HAP-1 (cell line): ENCODE results near the gene SERPINA1.
"Not testable (repeated sequence)": the region's sequence is repeated elsewhere in the genome, so short reads cannot be mapped to it uniquely, and the experiment has no call there.

Experiments used
- DNase-seq, 2 experiments: peaks; one replicate each; pipeline ENCODE4 v3.0.0-alpha.2; 2016 to 2020; ENCODE audit warnings: low spot score in 2 of 2
- H3K27me3 ChIP-seq: fragments of 250-450 bp; sonication (Bioruptor Pico); 2 replicates; pipeline ENCODE4 v1.5.1; 2020; ENCODE audit warnings: low read depth, mild to moderate bottlenecking, moderate library complexity
- H3K36me3 ChIP-seq: fragments of 250-450 bp; sonication (Bioruptor Pico); replicated peaks from 2 replicates; pipeline ENCODE4 v1.5.1; 2020; ENCODE audit warnings: mild to moderate bottlenecking
- H3K4me1 ChIP-seq: fragments of 250-450 bp; sonication (Bioruptor Pico); 2 replicates; pipeline ENCODE4 v1.5.1; 2020; ENCODE audit warnings: mild to moderate bottlenecking
- H3K4me3 ChIP-seq: fragments of 250-450 bp; sonication (Bioruptor Pico); 2 replicates; pipeline ENCODE4 v1.5.1; 2020; ENCODE audit warnings: mild to moderate bottlenecking, moderate library complexity
- H3K9me3 ChIP-seq: fragments of 250-450 bp; sonication (Bioruptor Pico); 2 replicates; pipeline ENCODE4 v1.5.1; 2020; ENCODE audit warnings: mild to moderate bottlenecking, moderate library complexity
- in situ Hi-C: fragments of 300-500 bp; cut with MboI; formaldehyde crosslinking; loops from 3 replicates; pipeline ENCODE4 v1.14.3; 2020; ENCODE audit warnings: low sequenced_read_pairs, inconsistent platforms, mixed read lengths

SERPINA1 gene

DNA sequence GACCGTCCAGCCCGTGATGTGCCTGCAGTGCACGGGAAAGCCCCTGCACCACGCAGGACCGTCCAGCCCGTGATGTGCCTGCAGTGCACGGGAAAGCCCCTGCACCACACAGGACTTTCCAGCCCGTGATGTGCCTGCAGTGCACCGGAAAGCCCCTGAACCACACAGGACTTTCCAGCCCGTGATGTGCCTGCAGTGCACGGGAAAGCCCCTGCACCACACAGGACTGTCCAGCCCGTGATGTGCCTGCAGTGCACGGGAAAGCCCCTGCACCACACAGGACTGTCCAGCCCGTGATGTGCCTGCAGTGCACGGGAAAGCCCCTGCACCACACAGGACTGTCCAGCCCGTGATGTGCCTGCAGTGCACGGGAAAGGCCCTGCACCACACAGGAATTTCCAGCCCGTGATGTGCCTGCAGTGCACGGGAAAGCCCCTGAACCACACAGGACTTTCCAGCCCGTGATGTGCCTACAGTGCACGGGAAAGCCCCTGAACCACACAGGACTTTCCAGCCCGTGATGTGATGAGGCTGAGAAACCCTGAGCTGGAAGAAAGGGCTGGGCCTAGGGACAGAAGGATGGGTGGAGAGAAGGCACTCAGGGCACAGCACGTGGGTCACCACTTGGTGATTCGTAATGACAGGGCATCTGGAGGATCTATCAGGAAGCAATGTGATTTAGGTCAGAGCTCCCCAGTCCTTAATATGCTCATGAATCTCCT lies 42.2 kb downstream of the SERPINA1 start:
- in situ Hi-C loops, DNase-seq, H3K27me3 ChIP-seq, H3K4me3 ChIP-seq, H3K36me3 ChIP-seq, H3K4me1 ChIP-seq, H3K9me3 ChIP-seq: not testable (repeated sequence)

DNA sequence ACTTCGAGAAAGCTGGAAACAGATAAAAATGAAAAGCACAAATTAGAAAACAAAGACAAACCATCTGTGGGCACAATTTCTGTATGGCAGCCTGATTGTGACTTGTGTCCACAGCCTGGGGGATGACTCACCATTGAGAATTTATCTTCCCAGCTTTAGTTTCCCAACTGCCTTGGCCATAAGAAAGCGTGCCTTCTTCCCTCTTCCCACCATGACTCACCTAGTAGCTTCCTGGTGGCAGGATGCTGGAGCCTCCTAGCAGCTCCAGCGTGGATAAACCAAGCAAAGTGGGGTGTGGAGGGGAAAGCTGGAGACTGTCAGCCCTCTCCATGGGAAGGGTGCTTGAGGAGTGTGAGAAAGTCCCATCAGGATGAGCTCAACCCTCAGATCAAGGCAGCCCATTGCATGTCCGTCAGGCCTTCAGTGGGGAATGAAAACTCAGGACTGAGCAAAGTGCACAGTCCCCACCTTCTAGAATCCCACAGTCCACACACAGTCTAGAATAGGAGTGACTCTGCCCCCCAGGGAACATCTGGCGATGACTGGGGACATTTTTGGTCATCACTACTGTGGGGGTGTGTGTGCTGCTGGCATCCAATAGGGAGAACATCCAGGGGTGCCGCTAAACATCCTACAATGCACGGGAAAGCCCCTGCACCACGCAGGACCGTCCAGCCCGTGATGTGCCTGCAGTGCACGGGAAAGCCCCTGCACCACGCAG lies 42.9 kb downstream of the SERPINA1 start:
- Histone ChIP-seq H3K4me3 (no peak overlapping the region), H3K9me3 (no peaks in the 10 kb centered on the region), H3K4me1 (no peaks in the 10 kb centered on the region), H3K27me3 (no peaks in the 10 kb centered on the region), H3K36me3 (no peaks in the 10 kb centered on the region)
- in situ Hi-C loops, result no loop called here
- no peak for DNase-seq

DNA sequence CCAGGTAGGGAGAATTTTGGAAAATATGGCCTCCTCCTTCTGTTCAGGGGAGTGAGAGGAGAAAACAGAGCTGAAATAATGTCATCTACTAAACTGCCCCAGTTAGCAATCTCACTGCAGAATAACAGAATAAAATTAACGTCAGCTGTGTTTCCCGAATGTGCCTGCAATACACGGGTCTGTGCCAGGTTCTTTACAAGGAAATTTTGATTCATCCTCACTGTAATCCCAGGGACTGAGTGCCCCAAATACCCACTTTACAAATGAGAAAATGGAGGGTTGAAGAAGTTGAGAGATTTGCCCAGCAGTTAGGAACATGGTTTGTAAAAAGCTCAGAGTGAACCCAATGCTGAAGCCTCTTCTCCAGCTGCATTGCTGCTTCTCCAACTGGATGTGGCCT lies 44.0 kb downstream of the SERPINA1 start:
- in situ Hi-C loops, result no loop called here
- H3K36me3 ChIP-seq, result no peaks in the 10 kb centered on the region

DNA sequence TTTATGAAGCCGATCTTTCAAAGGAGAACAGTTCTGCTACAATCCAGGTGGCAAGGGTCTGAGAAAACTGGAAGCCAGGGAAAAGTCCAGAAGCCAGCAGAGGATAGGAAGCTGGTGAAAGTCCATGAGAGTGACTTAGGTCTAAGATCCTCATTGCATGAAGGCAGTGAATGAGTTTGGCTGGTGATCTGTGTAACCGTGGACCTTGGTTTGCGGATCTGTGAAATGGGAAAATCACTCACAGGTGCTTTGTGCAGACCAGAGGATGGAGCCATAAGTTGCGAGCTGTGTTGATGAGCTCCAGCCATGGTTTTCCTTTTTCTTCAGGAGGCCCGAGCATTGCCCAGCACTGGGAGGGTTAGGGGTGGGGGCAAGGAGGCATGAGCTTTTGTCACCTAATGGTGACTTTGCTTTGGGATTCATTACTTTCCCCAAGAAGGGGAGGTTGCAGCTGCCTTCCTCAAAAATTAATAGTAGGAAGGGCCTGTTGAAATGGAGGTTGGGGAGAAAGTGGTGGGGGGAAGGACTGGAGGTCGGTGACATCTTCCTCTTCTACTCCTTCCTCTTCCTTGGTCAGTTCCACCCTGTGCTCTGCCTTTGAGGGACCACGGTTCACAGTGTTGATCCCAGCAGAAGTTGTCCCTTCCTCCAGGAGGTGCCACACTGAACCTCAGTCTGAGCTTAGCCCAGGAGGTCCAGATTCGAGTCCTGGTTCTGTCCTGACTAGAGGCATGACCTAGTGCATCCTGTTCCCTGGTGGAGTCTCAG lies 45.0 kb downstream of the SERPINA1 start:
- DNase-seq, result no peak
- Histone ChIP-seq H3K4me1 (no peaks in the 10 kb centered on the region), H3K9me3 (no peaks in the 10 kb centered on the region), H3K27me3 (no peaks in the 10 kb centered on the region), H3K4me3 (no peak overlapping the region), H3K36me3 (no peaks in the 10 kb centered on the region)
- in situ Hi-C loops, result no loop called here

More for the DNA sequence above, 44.0 kb downstream of the SERPINA1 start:
- no peak overlapping the region for H3K4me3 ChIP-seq
- no peak for DNase-seq
- no peaks in the 10 kb centered on the region for H3K9me3 ChIP-seq
- H3K27me3 ChIP-seq, result no peaks in the 10 kb centered on the region
- no peaks in the 10 kb centered on the region for H3K4me1 ChIP-seq

- H3K4me1 ChIP-seq, result no peaks in the 10 kb centered on the region
- DNase-seq, result no peak
- no peaks in the 10 kb centered on the region for H3K27me3 ChIP-seq
- H3K36me3 ChIP-seq, result no peaks in the 10 kb centered on the region
- no peak overlapping the region for H3K4me3 ChIP-seq
- no peaks in the 10 kb centered on the region for H3K9me3 ChIP-seq
- in situ Hi-C loops, result no loop called here
These were observed 46.0 kb downstream of the SERPINA1 start for GRCh38 chr14:94342334-94342934.

DNA sequence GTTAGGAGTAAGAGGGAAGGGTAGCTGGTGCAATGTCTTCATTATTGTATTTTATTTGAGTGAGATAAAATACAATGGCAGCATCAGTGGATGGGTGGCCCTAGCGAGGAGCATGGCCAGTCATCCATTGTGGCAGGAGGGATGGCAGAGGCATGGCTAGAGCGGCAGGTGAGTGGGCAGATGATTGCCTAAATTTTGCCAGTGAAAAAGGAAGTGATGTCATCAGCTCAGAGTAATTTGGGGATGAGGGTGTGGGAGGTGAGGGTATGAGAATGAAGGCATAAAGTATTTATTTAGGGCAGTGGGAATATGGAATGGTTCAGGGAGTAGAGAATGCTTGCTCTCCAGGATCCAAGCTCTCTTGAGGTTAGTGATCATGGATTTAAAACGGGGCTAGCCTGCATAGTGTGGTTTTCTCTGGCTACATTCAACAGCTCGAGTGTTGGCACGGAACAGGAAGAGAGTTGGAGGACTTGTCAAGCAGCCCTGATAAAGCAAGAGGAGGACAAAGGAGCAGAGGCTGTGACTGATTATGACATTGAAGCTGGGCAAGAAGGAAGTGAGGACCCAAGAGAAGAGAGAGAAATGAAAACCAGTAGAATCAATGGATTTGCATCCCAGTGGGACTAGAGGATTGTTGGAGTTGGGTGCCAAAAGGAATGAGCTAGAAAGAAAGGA lies 46.6 kb downstream of the SERPINA1 start:
- Histone ChIP-seq H3K4me1 (no peaks in the 10 kb centered on the region), H3K4me3 (no peak overlapping the region), H3K9me3 (no peaks in the 10 kb centered on the region), H3K27me3 (no peaks in the 10 kb centered on the region), H3K36me3 (no peaks in the 10 kb centered on the region)
- in situ Hi-C loops, result no loop called here
- DNase-seq, result no peak

DNA sequence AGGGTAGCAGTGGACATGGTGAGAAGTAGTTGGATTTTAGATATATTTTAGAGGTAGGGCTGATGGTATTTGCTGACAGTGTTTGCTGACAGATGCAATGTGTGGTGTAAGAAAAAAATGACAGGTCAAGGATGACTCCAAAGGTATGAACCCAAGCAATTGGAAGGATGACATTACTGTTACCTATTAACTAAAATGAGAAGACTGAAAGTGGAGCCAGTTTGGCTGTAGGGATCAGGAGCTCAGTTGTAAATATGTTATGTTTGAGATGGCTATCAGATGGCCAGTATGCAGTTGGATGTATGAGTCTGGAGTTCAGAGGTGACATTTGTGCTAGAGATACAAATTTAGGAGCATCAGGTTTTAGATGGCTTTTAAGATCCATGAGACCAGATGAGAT lies 47.9 kb downstream of the SERPINA1 start:
- no peaks in the 10 kb centered on the region for H3K4me1 ChIP-seq
- in situ Hi-C loops, result no loop called here

GRCh38 chr14:94338023-94338422 lies 50.4 kb downstream of the SERPINA1 start:
- Histone ChIP-seq H3K4me1 (no peaks in the 10 kb centered on the region), H3K36me3 (no peaks in the 10 kb centered on the region), H3K4me3 (no peak overlapping the region), H3K9me3 (no peaks in the 10 kb centered on the region), H3K27me3 (no peaks in the 10 kb centered on the region)
- no peak for DNase-seq
- in situ Hi-C loops, result no loop called here

More for the DNA sequence above, 47.9 kb downstream of the SERPINA1 start:
- Histone ChIP-seq H3K4me3 (no peak overlapping the region), H3K9me3 (no peaks in the 10 kb centered on the region), H3K36me3 (no peaks in the 10 kb centered on the region), H3K27me3 (no peaks in the 10 kb centered on the region)
- no peak for DNase-seq

DNA sequence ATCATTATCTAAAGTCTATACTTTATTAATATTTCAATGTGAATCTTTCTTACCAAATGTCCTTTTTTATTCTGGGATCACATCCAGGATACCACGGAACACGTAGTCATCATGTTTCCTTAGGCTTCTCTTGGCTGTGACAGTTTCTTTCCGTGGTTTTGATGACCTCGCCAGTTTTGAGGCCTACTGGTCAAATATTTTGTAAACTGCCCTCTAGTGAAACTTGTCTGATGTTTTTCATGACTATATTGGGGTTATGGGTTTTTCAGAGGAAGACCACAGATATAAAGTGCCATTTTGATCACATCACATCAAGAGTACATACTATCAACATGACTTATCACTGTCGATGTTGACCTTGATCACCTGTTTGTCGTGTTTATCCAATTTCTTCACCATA lies 51.1 kb downstream of the SERPINA1 start:
- no peaks in the 10 kb centered on the region for H3K36me3 ChIP-seq
- no peaks in the 10 kb centered on the region for H3K27me3 ChIP-seq
- H3K4me3 ChIP-seq, result no peak overlapping the region
- H3K9me3 ChIP-seq, result no peaks in the 10 kb centered on the region
- in situ Hi-C loops, result no loop called here
- no peak for DNase-seq
- no peaks in the 10 kb centered on the region for H3K4me1 ChIP-seq

GRCh38 chr14:94334872-94335271 lies 53.5 kb downstream of the SERPINA1 start:
- in situ Hi-C loops, result no loop called here
- DNase-seq, result no peak

GRCh38 chr14:94332587-94332986 lies 55.8 kb downstream of the SERPINA1 start:
- H3K36me3 ChIP-seq, result no peaks in the 10 kb centered on the region
- in situ Hi-C loops, result no loop called here
- no peaks in the 10 kb centered on the region for H3K4me1 ChIP-seq
- H3K4me3 ChIP-seq, result no peak overlapping the region
- DNase-seq, result no peak
- H3K9me3 ChIP-seq, result no peaks in the 10 kb centered on the region
- no peaks in the 10 kb centered on the region for H3K27me3 ChIP-seq

More at GRCh38 chr14:94334872-94335271, 53.5 kb downstream of the SERPINA1 start:
- H3K4me3 ChIP-seq, result no peak overlapping the region
- H3K36me3 ChIP-seq, result no peaks in the 10 kb centered on the region
- no peaks in the 10 kb centered on the region for H3K9me3 ChIP-seq
- H3K27me3 ChIP-seq, result no peaks in the 10 kb centered on the region
- H3K4me1 ChIP-seq, result no peaks in the 10 kb centered on the region

DNA sequence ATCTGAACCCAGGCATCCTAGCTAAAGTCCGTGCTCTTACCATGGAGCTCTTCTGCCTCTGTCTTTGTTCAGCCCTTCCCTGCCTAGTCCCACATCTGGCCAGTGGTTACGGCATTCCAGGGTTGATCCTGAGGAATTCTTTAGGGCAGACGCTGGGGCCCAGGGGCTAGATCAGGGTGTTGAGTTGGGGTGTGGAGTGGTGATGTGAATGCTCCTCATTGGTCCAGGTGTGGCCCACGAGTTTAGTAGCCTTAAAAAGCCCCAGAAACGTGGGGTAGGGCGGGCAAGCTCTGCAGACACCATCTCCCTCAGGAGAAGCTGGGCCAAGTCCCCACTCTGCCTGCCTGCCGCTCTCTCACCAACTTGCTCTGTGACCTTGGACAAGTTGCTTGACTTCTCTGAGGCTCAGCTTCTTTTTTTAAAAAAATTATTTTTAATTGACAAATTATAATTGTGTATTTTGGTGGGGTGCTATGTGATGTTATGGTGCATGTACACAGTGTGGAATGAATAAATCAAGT lies 56.3 kb downstream of the SERPINA1 start:
- Histone ChIP-seq H3K9me3 (no peaks in the 10 kb centered on the region), H3K4me1 (no peaks in the 10 kb centered on the region), H3K27me3 (no peaks in the 10 kb centered on the region), H3K36me3 (no peaks in the 10 kb centered on the region), H3K4me3 (no peak overlapping the region)
- in situ Hi-C loops, result no loop called here
- DNase-seq, result no peak

DNA sequence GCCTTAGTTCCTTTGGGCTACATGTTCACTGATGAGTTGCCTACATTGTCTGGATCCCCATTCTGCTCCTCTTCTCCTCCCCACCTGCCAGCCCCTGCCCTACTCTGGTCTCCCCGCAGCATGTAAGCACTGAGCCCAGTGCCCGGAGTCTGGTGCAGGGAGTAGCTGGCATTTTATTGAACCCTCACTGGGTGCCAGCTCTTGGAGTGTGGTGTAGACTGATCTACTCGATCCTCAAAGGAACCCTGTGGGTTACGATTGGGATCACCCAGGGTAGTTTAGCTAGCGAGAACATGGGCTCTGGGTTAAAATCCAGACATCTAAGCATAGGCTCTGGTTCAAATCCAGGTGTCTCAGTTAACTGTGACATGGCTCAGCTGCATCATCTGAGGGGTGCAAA lies 56.9 kb downstream of the SERPINA1 start:
- H3K36me3 ChIP-seq, result no peaks in the 10 kb centered on the region
- no peaks in the 10 kb centered on the region for H3K27me3 ChIP-seq
- no peak overlapping the region for H3K4me3 ChIP-seq
- no peak for DNase-seq
- in situ Hi-C loops, result no loop called here
- H3K4me1 ChIP-seq, result no peaks in the 10 kb centered on the region
- H3K9me3 ChIP-seq, result no peaks in the 10 kb centered on the region
